Gastroesophageal sphincter (tissue), 3 donors: ENCODE results near the gene PI4K2B.

Experiments used
- EP300 ChIP-seq: sonication (generic); formaldehyde crosslinking; IDR thresholded peaks from one replicate; pipeline ENCODE4 v1.6.1; 2017; ENCODE audit warnings: antibody characterized with exemption, mild to moderate bottlenecking
- POLR2A ChIP-seq, 2 donors: fragments of 450-650 bp; IDR thresholded peaks; one replicate each; pipeline ENCODE4 v1.6.1; 2017; ENCODE audit warnings: antibody characterized with exemption in 2 of 2, mild to moderate bottlenecking in 2 of 2, moderate library complexity in 1 of 2
- POLR2AphosphoS5 ChIP-seq: sonication (generic); formaldehyde crosslinking; IDR thresholded peaks from one replicate; pipeline ENCODE4 v1.6.1; 2017; ENCODE audit warnings: antibody characterized with exemption
- TF ChIP-seq, protein P1 (sequence below), 4 experiments: fragments of 200-600 bp in 2 of 4; fragments of 450-650 bp in 2 of 4; sonication (generic) in 1 of 4; IDR thresholded peaks; one replicate each; pipeline ENCODE4 v1.5.1; 2017 to 2019; ENCODE audit warnings: antibody characterized with exemption in 4 of 4, mild to moderate bottlenecking in 2 of 4, moderate library complexity in 2 of 4

DNA sequence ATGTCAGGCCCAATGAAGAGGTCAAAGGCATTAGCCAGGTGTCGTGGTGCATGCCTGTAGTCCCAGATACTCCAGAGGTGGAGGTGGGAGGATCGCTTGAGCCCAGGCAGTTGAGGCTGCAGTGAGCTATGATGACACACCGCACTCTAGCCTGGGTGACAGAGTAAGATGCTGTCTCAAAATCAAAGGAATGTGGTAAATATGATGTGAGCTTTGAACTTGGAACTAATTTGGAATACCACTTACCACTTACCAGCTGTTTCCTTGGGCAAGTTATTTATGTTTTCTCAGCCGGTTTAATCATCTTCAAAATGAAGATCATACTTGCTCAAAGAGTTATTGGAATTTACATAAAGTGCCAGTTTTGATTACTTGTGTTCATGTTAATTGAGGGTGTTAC, 49.8 kb upstream of the PI4K2B start:
- no peak for TF ChIP-seq POLR2A (IDR thresholded peaks at IDR 0.05)
- TF ChIP-seq, protein P1, sequence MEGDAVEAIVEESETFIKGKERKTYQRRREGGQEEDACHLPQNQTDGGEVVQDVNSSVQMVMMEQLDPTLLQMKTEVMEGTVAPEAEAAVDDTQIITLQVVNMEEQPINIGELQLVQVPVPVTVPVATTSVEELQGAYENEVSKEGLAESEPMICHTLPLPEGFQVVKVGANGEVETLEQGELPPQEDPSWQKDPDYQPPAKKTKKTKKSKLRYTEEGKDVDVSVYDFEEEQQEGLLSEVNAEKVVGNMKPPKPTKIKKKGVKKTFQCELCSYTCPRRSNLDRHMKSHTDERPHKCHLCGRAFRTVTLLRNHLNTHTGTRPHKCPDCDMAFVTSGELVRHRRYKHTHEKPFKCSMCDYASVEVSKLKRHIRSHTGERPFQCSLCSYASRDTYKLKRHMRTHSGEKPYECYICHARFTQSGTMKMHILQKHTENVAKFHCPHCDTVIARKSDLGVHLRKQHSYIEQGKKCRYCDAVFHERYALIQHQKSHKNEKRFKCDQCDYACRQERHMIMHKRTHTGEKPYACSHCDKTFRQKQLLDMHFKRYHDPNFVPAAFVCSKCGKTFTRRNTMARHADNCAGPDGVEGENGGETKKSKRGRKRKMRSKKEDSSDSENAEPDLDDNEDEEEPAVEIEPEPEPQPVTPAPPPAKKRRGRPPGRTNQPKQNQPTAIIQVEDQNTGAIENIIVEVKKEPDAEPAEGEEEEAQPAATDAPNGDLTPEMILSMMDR (IDR thresholded peaks at IDR 0.05), result no peak
- no peak for TF ChIP-seq POLR2AphosphoS5
- no peak for TF ChIP-seq EP300
